Muscle layer of duodenum (tissue), 2 donors: ENCODE measurements around the gene SNTN.

Source experiments
- H3K27ac ChIP-seq: one replicate; pipeline ENCODE4 v1.7.0; 2013; ENCODE audit warnings: mild to moderate bottlenecking, low read length
- H3K27me3 ChIP-seq: one replicate; pipeline ENCODE4 v1.7.0; 2013; ENCODE audit warnings: low read depth, mild to moderate bottlenecking, control low read depth, low read length
- H3K36me3 ChIP-seq, 2 donors: one replicate each; pipeline ENCODE4 v1.7.0; 2013; ENCODE audit warnings: low read length in 2 of 2, control low read depth in 1 of 2, mild to moderate bottlenecking in 1 of 2; ENCODE audit not compliant: insufficient read depth in 2 of 2, control insufficient read depth in 1 of 2
- H3K4me1 ChIP-seq, 2 donors: one replicate each; pipeline ENCODE4 v1.7.0; 2013; ENCODE audit warnings: low read length in 2 of 2, mild to moderate bottlenecking in 2 of 2, control low read depth in 1 of 2, moderate library complexity in 1 of 2; ENCODE audit not compliant: insufficient read depth in 2 of 2, control insufficient read depth in 1 of 2
- H3K4me3 ChIP-seq, 2 donors: one replicate each; pipeline ENCODE4 v1.7.0; 2013; ENCODE audit warnings: low read length in 2 of 2, low read depth in 1 of 2, mild to moderate bottlenecking in 1 of 2
- H3K9me3 ChIP-seq, 2 donors: one replicate each; pipeline ENCODE4 v1.7.0; 2013; ENCODE audit warnings: low read length in 2 of 2, control low read depth in 1 of 2, mild to moderate bottlenecking in 1 of 2; ENCODE audit not compliant: control insufficient read depth in 1 of 2
- donor health status: healthy.

Gene SNTN

DNA sequence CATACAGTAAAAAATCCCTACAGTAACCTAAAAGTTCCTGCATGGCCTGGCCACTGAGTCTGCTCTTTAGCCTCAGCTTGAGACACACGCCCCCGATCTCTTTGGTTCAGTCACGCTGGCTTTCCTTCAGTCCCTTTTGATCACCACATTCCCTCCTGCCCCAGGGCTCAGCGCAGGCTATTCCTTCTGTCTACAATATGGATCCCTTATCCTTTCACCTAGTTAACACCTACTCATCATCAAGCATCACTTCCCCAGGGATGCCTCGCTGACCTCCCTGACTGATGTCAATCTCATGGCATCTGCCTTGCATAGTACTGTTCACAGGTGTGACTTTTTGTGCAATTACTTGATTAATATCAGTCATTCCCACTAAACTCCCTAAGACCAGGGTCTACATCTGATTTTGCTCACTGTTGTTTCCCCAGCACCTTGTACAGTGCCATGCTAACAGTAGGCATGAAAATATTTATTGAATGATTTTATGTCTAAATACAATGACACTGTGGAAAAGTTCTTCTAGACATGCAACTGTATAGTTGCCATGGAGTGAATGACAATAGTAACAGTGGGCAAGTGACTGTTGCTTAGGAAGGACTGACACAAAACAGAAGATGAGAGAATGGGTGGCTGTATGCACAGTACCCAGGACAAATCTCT, at the start of gene SNTN:
Gene SNTN, plus strand, starts transcription at position 610 of the 660 bp plus-strand sequence. Its CDS starts 13 bp downstream, at position 623.
- no peak within 1 kb of the TSS for H3K4me3 ChIP-seq
- no peaks in the 10 kb centered on the region for H3K36me3 ChIP-seq
- no peak within 1 kb of the TSS for H3K27ac ChIP-seq
- no peaks in the 10 kb centered on the region for H3K27me3 ChIP-seq
- no peaks in the 10 kb centered on the region for H3K4me1 ChIP-seq
- no peaks in the 10 kb centered on the region for H3K9me3 ChIP-seq

DNA sequence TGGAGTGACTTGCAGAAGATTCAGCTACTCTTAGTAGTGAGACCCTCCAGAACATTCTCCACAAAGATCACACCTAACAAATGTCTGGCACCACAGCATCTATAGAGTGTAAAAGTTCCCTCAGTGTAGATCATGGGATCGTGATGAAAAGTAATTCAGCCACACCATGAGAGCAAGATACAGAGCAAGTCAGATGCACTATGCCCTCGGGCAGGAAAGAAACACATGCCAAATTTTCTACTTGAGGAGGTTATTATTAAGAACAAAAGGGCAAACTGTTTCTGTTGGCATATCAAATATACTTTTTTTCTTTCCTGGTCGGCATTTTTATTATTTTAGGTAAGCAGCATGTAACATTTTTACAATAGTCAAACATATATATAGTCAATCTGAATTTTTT, 44.8 kb upstream of the SNTN start:
- no peaks in the 10 kb centered on the region for H3K4me1 ChIP-seq

DNA sequence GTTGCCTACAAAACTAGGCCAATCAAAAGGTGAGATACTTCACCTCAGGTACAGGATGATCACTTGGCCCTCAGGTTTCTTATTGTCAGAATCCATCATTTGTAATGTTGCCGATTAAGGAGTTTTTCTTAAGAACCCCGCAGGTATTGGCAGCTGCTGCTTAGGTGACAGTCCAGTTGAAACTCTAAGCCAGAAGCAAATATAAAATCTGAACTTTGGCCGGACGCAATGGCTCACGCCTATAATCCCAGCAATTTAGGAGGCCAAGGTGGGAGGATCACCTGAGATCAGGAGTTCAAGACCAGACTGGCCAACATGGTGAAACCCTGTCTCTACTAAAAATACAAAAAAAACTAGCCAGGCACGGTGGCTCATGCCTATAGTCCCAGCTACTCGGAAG, 43.1 kb upstream of the SNTN start:
- no peaks in the 10 kb centered on the region for H3K4me1 ChIP-seq
- no peak overlapping the region for H3K27ac ChIP-seq
- H3K27me3 ChIP-seq, result no peaks in the 10 kb centered on the region
- no peak overlapping the region for H3K4me3 ChIP-seq
- no peaks in the 10 kb centered on the region for H3K9me3 ChIP-seq
- H3K36me3 ChIP-seq, result no peaks in the 10 kb centered on the region

More for the DNA sequence above, 44.8 kb upstream of the SNTN start:
- no peak overlapping the region for H3K4me3 ChIP-seq
- no peaks in the 10 kb centered on the region for H3K27me3 ChIP-seq
- H3K9me3 ChIP-seq, result no peaks in the 10 kb centered on the region
- no peaks in the 10 kb centered on the region for H3K36me3 ChIP-seq
- no peak overlapping the region for H3K27ac ChIP-seq

DNA sequence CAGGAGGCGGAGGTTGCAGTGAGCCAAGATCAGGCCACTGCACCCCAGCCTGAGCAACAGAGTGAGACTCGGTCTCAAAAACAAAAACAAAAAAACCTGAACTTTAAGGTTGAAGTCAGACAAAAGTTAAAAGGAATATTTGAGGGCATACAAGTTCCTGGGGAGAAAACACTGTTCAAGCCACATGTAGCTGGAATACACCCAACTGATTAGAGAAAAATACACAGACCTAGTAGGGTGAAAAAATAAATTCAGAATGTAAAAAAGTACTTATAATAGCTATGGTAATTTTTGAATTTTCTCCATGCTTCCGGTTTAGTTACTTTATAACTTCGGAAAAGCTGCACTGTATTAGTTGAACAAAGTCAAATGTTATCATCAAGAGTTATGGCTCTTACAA, 42.6 kb upstream of the SNTN start:
- no peak overlapping the region for H3K4me3 ChIP-seq
- no peak overlapping the region for H3K27ac ChIP-seq
- no peaks in the 10 kb centered on the region for H3K36me3 ChIP-seq
- no peaks in the 10 kb centered on the region for H3K9me3 ChIP-seq
- H3K4me1 ChIP-seq, result no peaks in the 10 kb centered on the region
- no peaks in the 10 kb centered on the region for H3K27me3 ChIP-seq

- Histone ChIP-seq H3K36me3 (no peaks in the 10 kb centered on the region), H3K4me3 (no peak overlapping the region), H3K27me3 (no peaks in the 10 kb centered on the region), H3K9me3 (no peaks in the 10 kb centered on the region), H3K27ac (no peak overlapping the region), H3K4me1 (no peaks in the 10 kb centered on the region)
Observed at GRCh38 chr3:63611382-63611781, 41.1 kb upstream of the SNTN start.

DNA sequence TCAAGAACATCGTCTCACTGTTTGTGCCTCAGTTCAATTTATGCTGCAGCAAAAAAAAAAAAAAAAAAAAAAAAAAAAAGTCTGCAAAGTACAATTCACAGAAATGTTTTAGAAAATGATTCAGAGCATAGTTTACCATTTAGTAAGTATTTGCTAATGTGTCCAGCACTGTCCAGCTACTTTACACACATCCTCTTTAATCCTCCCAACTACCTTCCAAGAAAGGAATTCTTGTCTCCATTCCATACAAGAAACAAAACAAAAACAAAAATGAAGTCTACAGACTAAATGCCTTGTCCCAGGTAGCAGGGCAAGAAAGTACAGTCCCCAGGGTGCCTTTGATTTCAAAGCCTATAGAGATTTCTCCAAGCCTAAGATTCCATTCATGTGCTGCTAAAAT, 38.9 kb upstream of the SNTN start:
- Histone ChIP-seq H3K9me3 (no peaks in the 10 kb centered on the region), H3K27ac (no peak overlapping the region), H3K36me3 (no peaks in the 10 kb centered on the region), H3K27me3 (no peaks in the 10 kb centered on the region), H3K4me1 (no peaks in the 10 kb centered on the region), H3K4me3 (no peak overlapping the region)

DNA sequence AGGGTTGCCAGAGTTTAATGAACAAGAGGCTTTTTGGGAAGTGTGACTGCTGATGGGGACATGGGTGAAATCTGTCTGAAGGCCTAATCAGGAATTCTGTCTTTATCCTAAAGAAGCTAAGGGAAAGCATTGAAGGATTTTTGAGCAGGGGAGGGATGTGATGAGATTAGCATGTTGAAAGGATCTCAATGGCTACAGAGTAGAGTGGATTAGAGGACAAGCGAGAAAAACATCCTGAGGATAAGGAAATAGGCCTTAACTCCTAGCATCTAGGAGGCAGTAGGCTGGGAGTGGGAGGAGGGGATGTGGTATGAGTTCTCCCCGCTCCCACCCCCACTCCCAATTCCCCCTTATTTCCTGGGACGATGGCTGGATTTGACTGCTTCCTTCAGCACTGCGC, 35.1 kb upstream of the SNTN start:
- no peaks in the 10 kb centered on the region for H3K4me1 ChIP-seq
- H3K4me3 ChIP-seq, result no peak overlapping the region
- H3K27me3 ChIP-seq, result no peaks in the 10 kb centered on the region
- H3K27ac ChIP-seq, result no peak overlapping the region
- H3K9me3 ChIP-seq, result peaks cover 0 to 2% of the 10 kb centered on the region in 2 donors
- no peaks in the 10 kb centered on the region for H3K36me3 ChIP-seq

DNA sequence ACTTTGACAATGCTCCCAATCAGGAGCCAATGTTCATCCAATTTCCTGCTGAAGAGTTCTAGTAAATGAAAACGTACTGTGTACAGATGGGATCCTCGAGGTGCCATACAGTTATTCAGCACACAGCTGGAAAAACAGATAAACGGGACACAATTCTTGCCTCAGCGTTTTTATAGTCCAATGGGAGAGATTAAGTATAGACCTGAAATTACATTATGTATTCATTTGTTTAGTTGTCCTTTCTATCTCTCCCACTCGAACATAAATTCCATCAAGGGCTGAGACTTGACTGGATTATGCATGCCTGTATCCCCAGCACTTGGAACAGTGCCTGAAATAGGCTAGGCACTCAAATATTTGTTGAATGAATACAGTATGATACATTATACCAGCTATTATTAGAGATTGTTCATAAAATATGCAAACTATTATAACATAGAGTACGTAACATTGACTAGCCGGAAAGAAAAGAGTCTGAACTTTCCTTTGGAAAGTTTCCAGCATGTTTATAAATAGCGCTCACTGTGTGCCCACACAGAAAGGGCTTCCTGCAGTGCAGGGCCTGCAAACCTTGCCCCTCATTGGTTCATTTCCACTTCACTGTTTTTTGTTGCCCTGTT, 27.4 kb upstream of the SNTN start:
- Histone ChIP-seq H3K27me3 (no peaks in the 10 kb centered on the region), H3K9me3 (no peaks in the 10 kb centered on the region), H3K36me3 (no peaks in the 10 kb centered on the region), H3K4me1 (peaks cover 0 to 8% of the 10 kb centered on the region in 2 donors), H3K27ac (no peak overlapping the region), H3K4me3 (no peak overlapping the region)

- no peaks in the 10 kb centered on the region for H3K4me1 ChIP-seq
- no peak overlapping the region for H3K4me3 ChIP-seq
- no peaks in the 10 kb centered on the region for H3K27me3 ChIP-seq
Observed at GRCh38 chr3:63631670-63632069, 20.8 kb upstream of the SNTN start.

DNA sequence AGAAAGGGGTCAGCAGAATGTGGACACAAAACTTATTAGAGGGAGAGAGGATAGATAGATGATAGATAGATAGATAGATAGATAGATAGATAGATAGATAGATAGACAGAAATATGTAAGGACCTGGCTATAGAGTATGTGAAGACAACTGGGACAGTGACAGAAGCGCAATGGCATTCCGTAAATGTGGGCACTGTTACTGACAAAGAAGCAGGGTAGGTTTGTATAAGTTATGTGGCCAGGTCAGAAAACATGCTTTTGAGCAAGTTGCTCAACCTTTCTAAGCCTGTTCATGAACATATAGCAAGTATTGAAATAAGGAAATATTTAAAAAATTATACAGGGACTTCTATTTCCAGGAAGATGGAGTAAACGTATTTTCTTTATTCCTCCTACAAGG, 17.3 kb upstream of the SNTN start:
- H3K4me3 ChIP-seq, result no peak overlapping the region

More at GRCh38 chr3:63631670-63632069, 20.8 kb upstream of the SNTN start:
- Histone ChIP-seq H3K36me3 (no peaks in the 10 kb centered on the region), H3K9me3 (peaks cover 0 to 3% of the 10 kb centered on the region in 2 donors), H3K27ac (no peak overlapping the region)

GRCh38 chr3:63639806-63640205, 12.7 kb upstream of the SNTN start:
- Histone ChIP-seq H3K36me3 (no peaks in the 10 kb centered on the region), H3K27me3 (no peaks in the 10 kb centered on the region), H3K9me3 (peaks cover 0 to 5% of the 10 kb centered on the region in 2 donors), H3K4me3 (no peak overlapping the region), H3K4me1 (no peaks in the 10 kb centered on the region), H3K27ac (no peak overlapping the region)

More for the DNA sequence above, 17.3 kb upstream of the SNTN start:
- Histone ChIP-seq H3K9me3 (peaks cover 0 to 3% of the 10 kb centered on the region in 2 donors), H3K4me1 (no peaks in the 10 kb centered on the region), H3K36me3 (no peaks in the 10 kb centered on the region), H3K27ac (no peak overlapping the region), H3K27me3 (no peaks in the 10 kb centered on the region)

DNA sequence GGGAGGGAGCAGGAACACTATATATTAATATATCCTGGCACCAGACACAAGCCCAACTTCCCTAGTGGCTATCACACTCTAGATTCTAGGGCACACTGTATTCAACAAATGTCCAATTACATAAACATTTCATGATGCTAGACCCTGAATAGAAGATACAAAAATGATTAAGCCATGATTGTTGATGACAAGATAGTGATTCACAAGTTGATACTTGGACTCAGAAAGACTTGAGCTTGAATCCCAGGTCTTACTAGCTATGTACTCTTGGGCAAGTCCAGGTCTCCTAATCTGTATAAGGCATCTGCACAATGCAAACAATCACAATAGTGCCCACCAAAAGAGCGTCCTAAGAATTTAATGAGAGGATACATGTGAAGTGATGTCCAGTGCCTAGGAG, 10.0 kb upstream of the SNTN start:
- no peaks in the 10 kb centered on the region for H3K4me1 ChIP-seq
- H3K27me3 ChIP-seq, result no peaks in the 10 kb centered on the region
- no peak overlapping the region for H3K4me3 ChIP-seq
- H3K9me3 ChIP-seq, result peaks cover 0 to 5% of the 10 kb centered on the region in 2 donors
- no peak overlapping the region for H3K27ac ChIP-seq
- no peaks in the 10 kb centered on the region for H3K36me3 ChIP-seq
